Thyroid gland (tissue), 4 donors: ENCODE data around the gene EMID1. TPM values are rescaled to one million over a fixed set of nuclear protein-coding genes. Genes with fewer than 3 reads are reported as not detected.
"Not testable (repeated sequence)": the region's sequence is repeated elsewhere in the genome, so short reads cannot be mapped to it uniquely, and the experiment has no call there.

ENCODE experiments used
- DNase-seq, 2 donors: peaks; one replicate each; pipeline ENCODE4 v3.0.0-alpha.2; 2019
- H3K27ac ChIP-seq, 3 donors: fragments of 200-600 bp; sonication (generic); 1 replicate in 2 of 3; 2 replicates in 1 of 3; pipeline ENCODE4 v1.5.1; 2016 to 2019; ENCODE audit warnings: mild to moderate bottlenecking in 1 of 3, moderate library complexity in 1 of 3
- H3K27me3 ChIP-seq: fragments of 200-600 bp; sonication (generic); one replicate; pipeline ENCODE4 v1.5.1; 2019
- H3K36me3 ChIP-seq, 2 donors: fragments of 200-600 bp; sonication (generic); one replicate each; pipeline ENCODE4 v1.5.1; 2016 to 2019
- H3K4me1 ChIP-seq, 2 donors: fragments of 200-600 bp; sonication (generic); one replicate each; pipeline ENCODE4 v1.5.1; 2017 to 2019
- H3K4me3 ChIP-seq, 3 donors: fragments of 200-600 bp; sonication (generic); replicated peaks in 1 of 3; 1 replicate in 2 of 3; 2 replicates in 1 of 3; pipeline ENCODE4 v1.5.1; 2016; ENCODE audit warnings: mild to moderate bottlenecking in 1 of 3
- H3K9me3 ChIP-seq: fragments of 200-600 bp; sonication (generic); one replicate; pipeline ENCODE4 v1.5.1; 2017
- CTCF ChIP-seq, 6 experiments: fragments of 200-600 bp in 3 of 6; fragments of 450-650 bp in 3 of 6; sonication (generic) in 3 of 6; IDR thresholded peaks; one replicate each; pipeline ENCODE4 v1.5.1; 2016 to 2019; ENCODE audit warnings: antibody characterized with exemption in 6 of 6, mild to moderate bottlenecking in 2 of 6, inconsistent platforms in 1 of 6, moderate library complexity in 1 of 6
- POLR2A ChIP-seq, 2 donors: fragments of 450-650 bp; IDR thresholded peaks; one replicate each; pipeline ENCODE4 v1.6.1; 2017; ENCODE audit warnings: antibody characterized with exemption in 2 of 2, mild to moderate bottlenecking in 2 of 2, moderate library complexity in 1 of 2
- WGBS, 2 donors: methylation state at CpG; one replicate each; pipeline ENCODE4 v1.1.5; 2017; 5-methylcytosine and 5-hydroxymethylcytosine counted together
- intact Hi-C: fragments of 100-400 bp; cut with DNase I; formaldehyde crosslinking; loops from one replicate; pipeline ENCODE4 v1.15.1; 2023
- total RNA-seq, 4 donors: library from RNA; depleted of rRNA; stranded (reverse); fragments of >200 nt; gene quantifications; one replicate each; pipeline ENCODE4 v1.2.3, GENCODE V29; 2016

The EMID1 gene
- total RNA-seq, 4 donors from 2014 or later, result 14.0 to 55.9 (median 19.0) TPM

GRCh38 chr22:29218758-29219408 is 13.2 kb downstream of the EMID1 start:
- H3K4me1 ChIP-seq, result no peaks in the 10 kb centered on the region
- no peaks in the 10 kb centered on the region for H3K27me3 ChIP-seq
- no peak for DNase-seq
- no peaks in the 10 kb centered on the region for H3K9me3 ChIP-seq
- no peak overlapping the region for H3K27ac ChIP-seq
- no peaks in the 10 kb centered on the region for H3K36me3 ChIP-seq
- TF ChIP-seq CTCF (IDR thresholded peaks at IDR 0.05), result no peak
- TF ChIP-seq POLR2A (IDR thresholded peaks at IDR 0.05), result no peak
- intact Hi-C loops, result no loop called here
- 96% methylated on average over 9 to 11 of the region's 11 CpGs for WGBS, 2 donors
- no peak overlapping the region for H3K4me3 ChIP-seq

GRCh38 chr22:29219409-29219782 is 13.7 kb downstream of the EMID1 start:
- H3K27me3 ChIP-seq, H3K9me3 ChIP-seq, DNase-seq, H3K36me3 ChIP-seq, H3K4me1 ChIP-seq, H3K27ac ChIP-seq, H3K4me3 ChIP-seq, intact Hi-C loops: not testable (repeated sequence)
- 88 to 89% methylated on average over 2 of the region's 2 CpGs for WGBS, 2 donors

- no peaks in the 10 kb centered on the region for H3K9me3 ChIP-seq
- DNase-seq, result no peak
- 84 to 85% methylated on average over 13 to 14 of the region's 14 CpGs for WGBS, 2 donors
- no peaks in the 10 kb centered on the region for H3K36me3 ChIP-seq
- TF ChIP-seq POLR2A (IDR thresholded peaks at IDR 0.05) (no peak), CTCF (IDR thresholded peaks at IDR 0.05) (no peak)
- intact Hi-C loops, result no loop called here
- peaks cover 0 to 2% of the 10 kb centered on the region in 2 donors for H3K4me1 ChIP-seq
- no peak overlapping the region for H3K4me3 ChIP-seq
- H3K27ac ChIP-seq, result no peak overlapping the region
- H3K27me3 ChIP-seq, result no peaks in the 10 kb centered on the region
Measured at GRCh38 chr22:29219881-29220670, 14.4 kb downstream of the EMID1 start.

- intact Hi-C loops, result no loop called here
- DNase-seq, result no peak
- no peaks in the 10 kb centered on the region for H3K9me3 ChIP-seq
- peaks cover 0 to 16% of the 10 kb centered on the region in 2 donors for H3K4me1 ChIP-seq
- 85 to 89% methylated on average over 11 to 17 of the region's 19 CpGs for WGBS, 2 donors
- no peak for TF ChIP-seq POLR2A (IDR thresholded peaks at IDR 0.05)
- TF ChIP-seq CTCF (IDR thresholded peaks at IDR 0.05), result no peak
- no peak overlapping the region for H3K4me3 ChIP-seq
- peak overlapping the region in 1 of 3 donors; percentile 44 for H3K27ac ChIP-seq
- no peaks in the 10 kb centered on the region for H3K27me3 ChIP-seq
- no peaks in the 10 kb centered on the region for H3K36me3 ChIP-seq
Measured at GRCh38 chr22:29224121-29224858, 18.6 kb downstream of the EMID1 start.

GRCh38 chr22:29224859-29225410 is 19.2 kb downstream of the EMID1 start:
- DNase-seq, result no peak
- Histone ChIP-seq H3K4me1 (peaks cover 0 to 16% of the 10 kb centered on the region in 2 donors), H3K4me3 (no peak overlapping the region), H3K9me3 (no peaks in the 10 kb centered on the region), H3K27me3 (no peaks in the 10 kb centered on the region), H3K36me3 (no peaks in the 10 kb centered on the region), H3K27ac (peak overlapping the region in 2 of 3 donors; percentile 44)
- no peak for TF ChIP-seq CTCF (IDR thresholded peaks at IDR 0.05)
- no peak for TF ChIP-seq POLR2A (IDR thresholded peaks at IDR 0.05)
- WGBS, 2 donors, result 100% methylated on average over 1 to 5 of the region's 7 CpGs
- intact Hi-C loops, result no loop called here
